Heart right ventricle (tissue), 16 donors: ENCODE results near the gene SLC9A2. TPM values are rescaled to one million over a fixed set of nuclear protein-coding genes. Genes with fewer than 3 reads are reported as not detected.

Experiments
- ATAC-seq, 8 donors: fragments of 200-7000 bp; cut with Tn5 transposase; one replicate each; pipeline ENCODE4 v1.9.1; 2020; ENCODE audit warnings: mild to moderate bottlenecking in 8 of 8, moderate library complexity in 8 of 8, moderate number of reproducible peaks in 1 of 8
- DNase-seq, 2 donors: peaks; one replicate each; pipeline ENCODE4 v3.0.0-alpha.2; 2020
- H3K27ac ChIP-seq, 10 donors: fragments of 200-600 bp; sonication (generic) in 2 of 10; one replicate each; pipeline versions ENCODE4 v1.5.0 to v1.8.0; 2020 to 2022; ENCODE audit warnings: mild to moderate bottlenecking in 3 of 10
- H3K27me3 ChIP-seq, 7 donors: fragments of 200-600 bp; one replicate each; pipeline ENCODE4 v1.8.0; 2021 to 2022; ENCODE audit warnings: mild to moderate bottlenecking in 2 of 7
- H3K36me3 ChIP-seq, 9 donors: fragments of 200-600 bp; sonication (generic) in 1 of 9; one replicate each; pipeline versions ENCODE4 v1.5.0 to v1.8.0; 2020 to 2022; ENCODE audit warnings: mild to moderate bottlenecking in 2 of 9
- H3K4me1 ChIP-seq, 9 donors: fragments of 200-600 bp; sonication (generic) in 1 of 9; one replicate each; pipeline versions ENCODE4 v1.5.0 to v1.8.0; 2020 to 2022; ENCODE audit warnings: mild to moderate bottlenecking in 4 of 9
- H3K4me3 ChIP-seq, 10 donors: fragments of 200-600 bp; sonication (generic) in 2 of 10; one replicate each; pipeline versions ENCODE4 v1.5.0 to v1.8.0; 2020 to 2022; ENCODE audit warnings: mild to moderate bottlenecking in 7 of 10, moderate library complexity in 2 of 10
- H3K9me3 ChIP-seq, 11 donors: fragments of 200-600 bp in 10 of 11; sonication (generic) in 2 of 11; one replicate each; pipeline versions ENCODE4 v1.5.0 to v1.8.0; 2013 to 2022; ENCODE audit warnings: mild to moderate bottlenecking in 2 of 11, control low read depth in 1 of 11, moderate library complexity in 1 of 11
- WGBS, 2 donors: extraction: QIAGEN DNeasy Blood & Tissue Kit; methylation state at CpG; one replicate each; pipeline ENCODE4 v1.1.7; 2013; ENCODE audit warnings: inconsistent platforms in 1 of 2; 5-methylcytosine and 5-hydroxymethylcytosine counted together
- intact Hi-C, 10 donors: fragments of 100-400 bp; cut with DNase I; formaldehyde crosslinking; loops; one replicate each; pipeline versions ENCODE4 v1.11.1 to v1.14.2; 2022
- polyA plus RNA-seq, 2 donors: library from polyadenylated mRNA; stranded (reverse); fragments of 200-250 nt; gene quantifications; one replicate each; pipeline ENCODE4 v1.2.3, GENCODE V29; 2013
- total RNA-seq, 10 donors: library from RNA; stranded (reverse); fragmentation: NEBNext Ultra II Directional in 3 of 10; extraction: Animal tissue kit (Norgen Biotek cat#: 25700) in 3 of 10; gene quantifications; one replicate each; pipeline versions ENCODE4 v1.2.1 to v1.2.4, GENCODE V29; 2021 to 2023
- TF ChIP-seq, protein P1 (sequence below), 9 donors: fragments of 200-600 bp; sonication (generic) in 2 of 9; IDR thresholded peaks; one replicate each; pipeline versions ENCODE4 v1.5.0 to v1.8.0; 2021 to 2022; ENCODE audit warnings: antibody characterized with exemption in 9 of 9, mild to moderate bottlenecking in 5 of 9, moderate library complexity in 1 of 9
- donor health status: Arrhythmogenic right ventricular cardiomyopathy.
- donor health status: ischemic (EF 13 %, LVEDD 7.1; RV severe dilation, severe dysfunction).
- donor health status: healthy with polysubstance abuse.
- donor health status: DM: no; HTN: yes; CAD: no.
- donor health status: DM: no; HTN: no; CAD: no.
- donor health status: ischemic (EF 25% LVEDD 6.9; RV normal size, moderate dysfunction).
- donor health status: ischemic (EF 25% LVEDD 5.7; RV mildly dilated, moderate dysfunction).
- donor health status: healthy.
- donor health status: DM: yes; HTN: yes; CAD: no.
- donor health status: Ischemic cardiomyopathy.
- donor health status: ischemic (EF 35%, LVEDD 5.7; RV mildly dilated, moderate dysfunction).
- donor health status: nonischemic (EF 11% LVEDD 7.7; RV severe dilation, severe dysfunction).
- donor health status: DM: yes; HTN: yes; CAD: no.
- donor health status: PGD.
- donor health status: ischemic (EF 29% LVEDD 5.4; RV normal size, mild dysfunction).
- donor health status: nonischemic (EF 23%, LVEDD 6.1; RV moderate dilation, normal function).

Gene SLC9A2
- total and polyA plus RNA-seq, 12 donors: under 0.01 to 0.21 (median 0.17) TPM; not detected in 5

DNA sequence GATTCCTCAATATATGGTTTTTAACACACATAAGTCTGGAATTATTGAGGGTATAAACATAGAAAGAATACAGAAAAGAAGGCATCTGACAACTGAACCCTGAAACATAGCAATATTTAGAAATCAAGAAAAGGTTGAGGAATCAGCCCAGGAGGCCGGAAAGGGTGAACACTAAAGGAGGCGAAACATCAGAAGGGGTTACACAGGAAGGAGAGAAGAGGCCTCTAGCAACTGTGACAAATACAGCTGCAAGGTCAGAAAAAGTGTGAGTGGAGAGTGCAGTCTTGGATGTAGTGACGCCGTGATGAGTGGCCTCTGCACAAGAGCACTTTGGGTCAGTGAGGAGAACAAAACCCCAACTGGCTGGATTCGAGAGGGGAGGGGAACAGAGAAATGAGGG is 70.7 kb downstream of the SLC9A2 start:
- DNase-seq (no peak), ATAC-seq (no peak)
- WGBS, 2 donors: 53 to 77% methylated on average over 5 of the region's 5 CpGs
- Histone ChIP-seq H3K9me3 (no peaks in the 10 kb centered on the region), H3K4me1 (no peaks in the 10 kb centered on the region), H3K27me3 (peaks cover 0 to 17% (median 5%) of the 10 kb centered on the region in 7 donors), H3K27ac (no peak overlapping the region), H3K36me3 (no peaks in the 10 kb centered on the region), H3K4me3 (no peak overlapping the region)
- TF ChIP-seq, protein P1, sequence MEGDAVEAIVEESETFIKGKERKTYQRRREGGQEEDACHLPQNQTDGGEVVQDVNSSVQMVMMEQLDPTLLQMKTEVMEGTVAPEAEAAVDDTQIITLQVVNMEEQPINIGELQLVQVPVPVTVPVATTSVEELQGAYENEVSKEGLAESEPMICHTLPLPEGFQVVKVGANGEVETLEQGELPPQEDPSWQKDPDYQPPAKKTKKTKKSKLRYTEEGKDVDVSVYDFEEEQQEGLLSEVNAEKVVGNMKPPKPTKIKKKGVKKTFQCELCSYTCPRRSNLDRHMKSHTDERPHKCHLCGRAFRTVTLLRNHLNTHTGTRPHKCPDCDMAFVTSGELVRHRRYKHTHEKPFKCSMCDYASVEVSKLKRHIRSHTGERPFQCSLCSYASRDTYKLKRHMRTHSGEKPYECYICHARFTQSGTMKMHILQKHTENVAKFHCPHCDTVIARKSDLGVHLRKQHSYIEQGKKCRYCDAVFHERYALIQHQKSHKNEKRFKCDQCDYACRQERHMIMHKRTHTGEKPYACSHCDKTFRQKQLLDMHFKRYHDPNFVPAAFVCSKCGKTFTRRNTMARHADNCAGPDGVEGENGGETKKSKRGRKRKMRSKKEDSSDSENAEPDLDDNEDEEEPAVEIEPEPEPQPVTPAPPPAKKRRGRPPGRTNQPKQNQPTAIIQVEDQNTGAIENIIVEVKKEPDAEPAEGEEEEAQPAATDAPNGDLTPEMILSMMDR (IDR thresholded peaks at IDR 0.05): no peak
- intact Hi-C loops: loop anchor here in 1 of 10 donors (10.0 kb wide), 1 partner anchor 215 kb away; the partner anchor contains the start of gene SLC9A4

DNA sequence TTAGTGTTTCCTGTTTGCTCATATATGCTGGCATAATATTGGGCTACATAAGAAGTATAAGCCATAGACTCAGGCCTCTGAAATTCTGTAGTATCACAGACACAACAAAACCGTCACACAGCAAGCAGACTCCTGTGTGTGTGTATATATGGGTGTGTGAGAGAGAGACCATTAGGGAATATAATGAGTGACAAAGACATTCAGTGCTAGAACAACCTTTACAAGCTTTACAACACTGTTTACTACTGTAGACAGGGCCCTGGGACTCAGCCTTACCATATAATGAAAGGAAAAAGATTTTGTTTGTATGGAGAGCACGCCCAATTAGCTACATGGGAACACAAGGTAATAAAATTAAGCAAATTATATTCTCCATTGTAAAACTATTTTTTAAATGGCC is 77.1 kb downstream of the SLC9A2 start:
- TF ChIP-seq, protein P1 (IDR thresholded peaks at IDR 0.05): no peak
- DNase-seq (no peak), ATAC-seq (no peak)
- H3K4me3 ChIP-seq: no peak overlapping the region
- peaks cover 0 to 10% (median 4%) of the 10 kb centered on the region in 7 donors for H3K27me3 ChIP-seq
- H3K27ac ChIP-seq: no peak overlapping the region
- WGBS, 2 donors: 81 to 84% methylated on average over 2 of the region's 2 CpGs
- no peaks in the 10 kb centered on the region for H3K4me1 ChIP-seq
- no peaks in the 10 kb centered on the region for H3K9me3 ChIP-seq
- H3K36me3 ChIP-seq: no peaks in the 10 kb centered on the region
- intact Hi-C loops: loop anchor here in 1 of 10 donors (10.0 kb wide), 1 partner anchor 222 kb away; the partner anchor contains the start of gene SLC9A4

DNA sequence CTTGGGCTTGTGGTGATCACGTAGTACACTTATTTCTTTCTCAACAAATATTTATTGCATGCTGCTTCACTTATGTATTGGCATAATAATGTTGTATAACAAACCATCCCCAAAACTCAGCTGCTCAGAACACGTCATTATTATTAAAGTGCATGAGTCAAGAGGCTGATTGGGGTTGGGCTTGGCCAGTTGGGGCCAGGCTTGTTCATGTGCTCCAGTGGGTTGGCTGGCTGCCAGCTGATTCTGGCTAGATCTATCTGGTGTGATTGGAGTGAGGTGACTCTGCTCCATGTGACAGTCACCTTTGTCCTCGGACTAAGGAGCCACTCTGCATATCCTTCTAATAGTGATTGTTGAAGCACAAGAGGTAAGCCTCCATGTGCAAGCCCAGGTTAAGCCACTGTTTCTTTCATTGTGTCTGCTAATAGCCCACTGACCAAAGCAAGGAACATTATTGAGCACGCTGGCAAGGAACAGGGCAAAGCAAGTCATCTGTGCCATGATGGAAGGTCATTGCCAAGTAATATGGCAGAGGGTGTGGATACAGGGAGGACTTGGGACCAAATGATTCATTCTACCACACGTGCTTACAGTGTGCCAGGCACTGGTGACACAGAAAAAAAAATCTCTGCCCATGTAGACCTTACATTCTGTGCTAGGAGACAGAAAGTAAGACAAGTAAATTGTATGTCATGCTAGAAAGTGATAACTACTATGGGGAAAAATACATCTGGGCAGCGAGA is 79.2 kb downstream of the SLC9A2 start:
- H3K4me3 ChIP-seq: no peak overlapping the region
- no peaks in the 10 kb centered on the region for H3K36me3 ChIP-seq
- intact Hi-C loops: loop anchor here in 1 of 10 donors (10.0 kb wide), 1 partner anchor 224 kb away; the partner anchor contains the start of gene SLC9A4
- H3K27ac ChIP-seq: no peak overlapping the region
- TF ChIP-seq, protein P1 (IDR thresholded peaks at IDR 0.05): no peak
- 78 to 81% methylated on average over 6 of the region's 6 CpGs for WGBS, 2 donors
- no peaks in the 10 kb centered on the region for H3K4me1 ChIP-seq
- peaks cover 0 to 23% (median 8%) of the 10 kb centered on the region in 7 donors for H3K27me3 ChIP-seq
- no peak for ATAC-seq
- no peaks in the 10 kb centered on the region for H3K9me3 ChIP-seq
- DNase-seq: no peak

DNA sequence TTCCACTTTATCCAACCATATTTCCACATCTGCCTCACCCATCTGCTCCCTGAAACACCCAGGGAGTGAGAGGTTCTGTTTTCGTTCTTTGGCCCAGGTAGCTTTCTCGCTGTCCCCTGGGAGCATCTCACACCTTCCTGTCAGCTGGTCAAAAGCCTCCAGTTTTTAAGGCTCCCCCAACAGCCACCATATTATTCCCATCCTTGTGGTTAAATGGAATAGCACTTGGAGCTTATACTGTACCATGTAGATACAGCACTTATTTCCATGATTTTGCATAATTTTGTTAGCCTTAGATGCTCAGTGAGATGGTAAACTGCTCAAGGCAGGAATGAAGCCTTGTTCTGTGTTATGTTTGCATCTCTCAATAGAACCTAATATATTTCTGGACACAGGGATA is 84.0 kb downstream of the SLC9A2 start:
- Histone ChIP-seq H3K36me3 (no peaks in the 10 kb centered on the region), H3K27me3 (peaks cover 0 to 48% (median 31%) of the 10 kb centered on the region in 7 donors), H3K4me1 (no peaks in the 10 kb centered on the region), H3K4me3 (no peak overlapping the region), H3K9me3 (no peaks in the 10 kb centered on the region), H3K27ac (no peak overlapping the region)
- intact Hi-C loops: loop anchor here in 8 of 10 donors (2.0 to 10.0 kb wide), 5 partner anchors 189 to 231 kb away; partner anchors contain the start of gene SLC9A4 (in 7 of the 8)
- DNase-seq (no peak), ATAC-seq (no peak)
- WGBS, 2 donors: 70 to 78% methylated on average over 2 of the region's 2 CpGs
- TF ChIP-seq, protein P1 (IDR thresholded peaks at IDR 0.05): no peak
